BLaER1 (cell line): ENCODE results near the gene C20orf173.

Experiments
- H3K27ac ChIP-seq: shearing (Covaris generic); formaldehyde crosslinking; 2 replicates; pipeline ENCODE4 v1.8.1; 2022
- H3K27me3 ChIP-seq: shearing (Covaris generic); formaldehyde crosslinking; 2 replicates; pipeline ENCODE4 v1.8.1; 2022
- H3K36me3 ChIP-seq: shearing (Covaris generic); formaldehyde crosslinking; 2 replicates; pipeline ENCODE4 v1.8.1; 2022
- H3K4me1 ChIP-seq: shearing (Covaris generic); formaldehyde crosslinking; 2 replicates; pipeline ENCODE4 v1.8.1; 2022
- H3K4me2 ChIP-seq: shearing (Covaris generic); formaldehyde crosslinking; 2 replicates; pipeline ENCODE4 v1.8.1; 2022
- H3K4me3 ChIP-seq: shearing (Covaris generic); formaldehyde crosslinking; 2 replicates; pipeline ENCODE4 v1.8.1; 2022
- H3K9ac ChIP-seq: shearing (Covaris generic); formaldehyde crosslinking; 2 replicates; pipeline ENCODE4 v1.8.1; 2022
- H3K9me3 ChIP-seq: shearing (Covaris generic); formaldehyde crosslinking; 2 replicates; pipeline ENCODE4 v1.8.1; 2022
- H4K20me1 ChIP-seq: shearing (Covaris generic); formaldehyde crosslinking; 2 replicates; pipeline ENCODE4 v1.8.1; 2022
- Cebpa-rat ChIP-seq: shearing (Covaris generic); IDR thresholded peaks from 2 replicates; pipeline ENCODE4 v1.8.1; 2022

C20orf173 gene, protein sequence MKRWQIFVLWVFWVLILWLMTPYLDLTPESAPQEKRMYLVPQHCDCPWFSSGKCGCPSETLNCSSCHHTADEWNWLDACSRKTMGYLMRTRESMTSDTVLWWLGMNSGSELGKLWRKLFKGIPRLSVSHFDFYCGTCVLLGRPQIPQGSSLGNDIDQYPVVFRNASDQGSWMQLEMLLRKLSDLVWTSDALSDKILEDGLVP

DNA sequence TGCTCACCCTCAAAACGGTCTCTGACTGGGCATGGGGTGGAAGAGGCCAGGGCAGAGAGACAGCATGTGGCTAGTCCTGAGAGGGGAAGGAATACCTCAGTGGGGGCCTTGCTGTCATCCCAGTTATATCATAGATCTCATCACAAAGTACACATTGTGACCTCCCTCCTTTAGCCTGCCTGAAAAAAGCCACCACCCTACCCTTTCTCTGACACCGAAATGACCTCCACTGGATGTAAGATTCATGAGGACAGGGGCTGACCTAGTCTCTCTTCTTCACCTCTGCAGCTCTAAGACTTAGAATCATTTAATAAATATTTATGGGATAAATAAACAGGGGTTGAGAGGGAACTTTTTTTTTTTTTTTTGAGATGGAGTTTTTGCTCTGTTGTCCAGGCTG lies at the start of gene C20orf173:
Gene C20orf173, minus strand, starts transcription at position 101 of the 400 bp plus-strand sequence. CDS start 279 bp downstream, outside the sequence.
- Histone ChIP-seq H3K9me3 (peaks cover 14% of the 10 kb centered on the region), H3K36me3 (no peaks in the 10 kb centered on the region), H4K20me1 (no peaks in the 10 kb centered on the region), H3K9ac (no peak within 1 kb of the TSS), H3K27ac (no peak within 1 kb of the TSS), H3K27me3 (no peaks in the 10 kb centered on the region), H3K4me2 (no peak within 1 kb of the TSS), H3K4me3 (no peak within 1 kb of the TSS), H3K4me1 (no peaks in the 10 kb centered on the region)
- TF ChIP-seq Cebpa-rat: no peak

GRCh38 chr20:35579196-35579595 lies 49.7 kb upstream of the C20orf173 start:
- Histone ChIP-seq H3K27me3 (no peaks in the 10 kb centered on the region), H3K4me1 (no peaks in the 10 kb centered on the region), H3K9me3 (peaks cover 14% of the 10 kb centered on the region), H3K27ac (no peak overlapping the region), H4K20me1 (no peaks in the 10 kb centered on the region), H3K9ac (no peak overlapping the region), H3K4me2 (no peak overlapping the region), H3K36me3 (peaks cover 4% of the 10 kb centered on the region; the same call in 1 of the 2 replicates), H3K4me3 (no peak overlapping the region)
- TF ChIP-seq Cebpa-rat: no peak

DNA sequence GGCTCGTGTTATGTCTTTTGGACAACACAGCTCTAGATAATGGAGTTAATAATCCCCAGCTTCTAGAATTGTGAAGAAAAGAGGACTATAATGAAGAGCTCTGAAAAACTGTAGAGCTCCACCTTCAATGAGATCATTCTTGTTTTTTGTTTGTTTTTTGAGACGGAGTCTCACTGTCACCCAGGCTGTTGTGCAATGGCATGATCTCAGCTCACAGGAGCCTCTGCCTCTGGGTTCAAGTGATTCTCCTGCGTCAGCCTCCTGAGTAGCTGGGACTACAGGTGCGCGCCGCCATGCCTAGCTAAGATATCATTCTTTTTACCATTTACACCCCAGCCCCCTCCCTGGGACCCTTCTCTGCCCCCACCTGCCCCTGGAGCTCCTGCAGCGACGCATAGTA lies 49.0 kb upstream of the C20orf173 start:
- no peak overlapping the region for H3K27ac ChIP-seq
- no peaks in the 10 kb centered on the region for H3K4me1 ChIP-seq
- no peak for TF ChIP-seq Cebpa-rat
- peaks cover 4% of the 10 kb centered on the region; the same call in 1 of the 2 replicates for H3K36me3 ChIP-seq
- no peak overlapping the region for H3K4me2 ChIP-seq
- no peaks in the 10 kb centered on the region for H4K20me1 ChIP-seq
- no peak overlapping the region for H3K9ac ChIP-seq
- no peaks in the 10 kb centered on the region for H3K27me3 ChIP-seq
- peaks cover 17% of the 10 kb centered on the region for H3K9me3 ChIP-seq
- H3K4me3 ChIP-seq: no peak overlapping the region

DNA sequence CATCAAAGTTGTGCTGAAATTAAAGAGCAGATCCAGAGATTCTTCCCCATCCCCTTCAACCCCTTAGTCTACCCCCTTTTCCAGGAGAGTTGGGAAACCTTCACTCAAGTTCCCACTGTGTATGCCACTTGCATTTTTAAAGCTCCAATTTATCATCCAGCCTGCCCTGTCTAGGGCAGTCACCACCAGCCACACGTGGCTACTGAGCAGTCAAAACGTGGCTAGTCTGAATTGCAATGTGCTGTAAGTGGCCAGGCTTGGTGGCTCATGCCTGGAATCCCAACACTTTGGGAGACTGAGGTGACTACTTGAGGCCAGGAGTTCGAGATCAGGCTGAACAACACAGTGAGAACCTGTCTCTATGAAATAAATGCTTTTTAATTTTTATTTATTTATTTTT lies 47.4 kb upstream of the C20orf173 start:
- Histone ChIP-seq H3K27ac (no peak overlapping the region), H3K9me3 (peaks cover 23% of the 10 kb centered on the region), H3K9ac (no peak overlapping the region), H4K20me1 (no peaks in the 10 kb centered on the region), H3K4me1 (no peaks in the 10 kb centered on the region), H3K4me3 (no peak overlapping the region), H3K27me3 (no peaks in the 10 kb centered on the region), H3K36me3 (0 out of 2 replicates have a peak, but pooled peaks cover 4% of the 10 kb centered on the region), H3K4me2 (no peak overlapping the region)
- no peak for TF ChIP-seq Cebpa-rat

DNA sequence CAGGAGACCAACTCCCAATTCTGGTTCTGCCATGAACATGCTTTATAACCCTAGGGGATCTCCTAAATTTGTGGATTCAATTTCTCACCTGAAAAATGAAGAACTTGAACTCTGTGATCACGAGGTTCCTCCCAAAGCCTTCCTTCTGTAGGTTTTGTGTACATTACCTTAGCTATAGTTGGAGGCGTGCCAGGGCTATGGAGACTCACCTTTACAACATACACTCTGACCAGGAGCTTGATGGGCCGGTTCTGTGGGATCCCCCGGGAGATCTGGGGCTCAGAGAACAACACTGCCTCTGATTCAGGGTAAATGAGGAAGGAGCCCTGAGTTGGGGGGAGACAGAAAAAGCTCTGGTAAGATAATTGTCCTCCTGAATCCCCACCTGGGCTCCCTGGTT lies 46.5 kb upstream of the C20orf173 start:
- no peak for TF ChIP-seq Cebpa-rat
- Histone ChIP-seq H4K20me1 (no peaks in the 10 kb centered on the region), H3K4me2 (no peak overlapping the region), H3K9me3 (peaks cover 16% of the 10 kb centered on the region; the same call in 1 of the 2 replicates), H3K9ac (no peak overlapping the region), H3K27ac (no peak overlapping the region), H3K4me3 (no peak overlapping the region), H3K27me3 (no peaks in the 10 kb centered on the region), H3K4me1 (no peaks in the 10 kb centered on the region), H3K36me3 (0 out of 2 replicates have a peak, but pooled peaks cover 4% of the 10 kb centered on the region)

DNA sequence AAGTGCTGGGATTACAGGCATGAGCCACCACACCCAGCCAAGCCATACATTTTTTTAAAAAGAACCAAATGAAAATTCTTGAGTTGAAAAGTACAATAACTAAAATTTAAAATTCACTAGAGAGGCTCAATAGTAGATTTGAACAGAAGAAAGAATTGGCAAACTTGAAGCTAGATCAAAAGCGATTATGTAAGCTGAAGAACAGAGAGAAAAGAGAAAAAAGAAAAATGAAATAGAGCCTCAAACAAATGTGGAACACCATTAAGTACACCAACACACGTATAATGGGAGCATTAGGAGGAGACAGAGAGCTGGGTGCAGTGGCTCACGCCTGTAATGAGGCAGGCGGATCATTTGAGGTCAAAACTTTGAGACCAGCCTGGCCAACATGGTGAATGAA lies 43.4 kb upstream of the C20orf173 start:
- Histone ChIP-seq H3K27ac (no peak overlapping the region), H3K4me3 (no peak overlapping the region), H3K4me1 (0 out of 2 replicates have a peak, but pooled peaks cover 3% of the 10 kb centered on the region), H3K9ac (no peak overlapping the region), H4K20me1 (no peaks in the 10 kb centered on the region), H3K4me2 (no peak overlapping the region), H3K9me3 (peaks cover 16% of the 10 kb centered on the region; the same call in 1 of the 2 replicates), H3K36me3 (0 out of 2 replicates have a peak, but pooled peaks cover 4% of the 10 kb centered on the region), H3K27me3 (no peaks in the 10 kb centered on the region)
- TF ChIP-seq Cebpa-rat: no peak

- Histone ChIP-seq H3K36me3 (0 out of 2 replicates have a peak, but pooled peaks cover 4% of the 10 kb centered on the region), H3K4me2 (no peak overlapping the region), H3K9ac (no peak overlapping the region), H3K9me3 (peaks cover 16% of the 10 kb centered on the region; the same call in 1 of the 2 replicates), H3K27me3 (no peaks in the 10 kb centered on the region), H3K4me3 (no peak overlapping the region), H3K4me1 (0 out of 2 replicates have a peak, but pooled peaks cover 13% of the 10 kb centered on the region), H4K20me1 (no peaks in the 10 kb centered on the region), H3K27ac (no peak overlapping the region)
- TF ChIP-seq Cebpa-rat: no peak
These were observed 42.1 kb upstream of the C20orf173 start for GRCh38 chr20:35571555-35571954.

DNA sequence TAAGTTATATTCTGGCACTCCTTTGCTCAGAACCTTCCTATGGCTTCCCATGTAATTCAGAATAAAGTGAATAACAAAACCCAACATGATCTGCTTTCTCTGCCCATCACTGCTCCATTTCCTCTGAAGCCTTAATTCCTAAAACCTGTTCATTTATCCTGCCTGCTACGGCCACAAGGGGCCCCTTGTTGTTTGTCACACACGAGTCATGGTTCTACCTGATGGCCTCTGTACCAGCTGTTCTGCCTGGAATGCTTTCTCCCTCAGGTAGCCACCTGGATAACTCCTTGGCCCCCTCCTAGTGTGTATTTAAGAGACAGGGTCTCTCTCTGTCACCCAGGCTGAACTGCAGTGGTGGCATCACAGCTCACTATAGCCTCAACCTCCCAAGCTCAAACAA lies 39.2 kb upstream of the C20orf173 start:
- no peak overlapping the region for H3K9ac ChIP-seq
- H3K27me3 ChIP-seq: no peaks in the 10 kb centered on the region

DNA sequence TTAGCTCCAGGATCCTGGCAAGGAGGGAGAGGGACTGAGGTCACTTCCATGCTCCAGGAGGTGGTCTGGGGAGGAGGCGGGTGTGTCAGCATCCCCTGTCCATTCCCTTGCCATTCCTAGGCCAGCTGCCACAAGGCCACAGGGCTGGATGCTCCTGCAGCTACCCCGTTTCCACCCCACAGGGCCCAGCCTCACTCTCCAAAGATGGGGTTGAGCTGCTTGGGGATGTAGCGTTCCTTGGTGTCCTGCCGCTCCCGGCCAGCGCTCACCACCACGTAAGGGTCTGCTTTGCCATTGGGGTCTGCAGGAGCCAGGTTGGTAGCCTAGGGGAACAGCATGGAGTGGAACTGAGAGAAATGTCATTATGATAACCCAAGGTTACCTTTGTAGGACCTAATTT lies 35.5 kb upstream of the C20orf173 start:
- Histone ChIP-seq H3K9ac (no peak overlapping the region), H3K4me3 (no peak overlapping the region), H4K20me1 (no peaks in the 10 kb centered on the region), H3K4me2 (no peak overlapping the region), H3K4me1 (0 out of 2 replicates have a peak, but pooled peaks cover 13% of the 10 kb centered on the region), H3K36me3 (peaks cover 8% of the 10 kb centered on the region), H3K9me3 (no peaks in the 10 kb centered on the region), H3K27me3 (no peaks in the 10 kb centered on the region), H3K27ac (no peak overlapping the region)
- TF ChIP-seq Cebpa-rat: no peak

More for the DNA sequence above, 39.2 kb upstream of the C20orf173 start:
- peaks cover 15% of the 10 kb centered on the region; the same call in 1 of the 2 replicates for H3K9me3 ChIP-seq
- H3K36me3 ChIP-seq: 0 out of 2 replicates have a peak, but pooled peaks cover 4% of the 10 kb centered on the region
- no peaks in the 10 kb centered on the region for H4K20me1 ChIP-seq
- 0 out of 2 replicates have a peak, but pooled peaks cover 13% of the 10 kb centered on the region for H3K4me1 ChIP-seq
- no peak overlapping the region for H3K27ac ChIP-seq
- TF ChIP-seq Cebpa-rat: no peak
- H3K4me3 ChIP-seq: no peak overlapping the region
- no peak overlapping the region for H3K4me2 ChIP-seq

DNA sequence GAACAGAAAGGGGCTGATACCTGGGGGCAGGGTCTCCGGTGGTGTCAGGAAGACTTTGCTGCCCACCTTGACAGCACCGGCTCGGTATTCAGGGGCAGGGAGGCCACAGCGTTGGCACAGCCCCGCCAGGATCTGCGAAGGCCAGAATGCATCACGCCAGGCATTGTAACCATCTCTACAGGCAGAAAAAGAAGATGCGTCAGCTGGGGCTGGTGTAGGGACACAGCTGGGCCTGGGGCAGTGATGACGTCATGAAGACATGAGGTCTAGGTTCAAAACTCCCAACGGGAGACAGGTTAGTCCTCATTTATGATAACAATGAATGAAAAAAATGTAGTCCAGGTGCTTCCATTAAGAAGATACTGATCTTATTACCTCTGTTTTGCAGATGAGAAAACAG lies 34.4 kb upstream of the C20orf173 start:
- Histone ChIP-seq H3K36me3 (peaks cover 18% of the 10 kb centered on the region), H3K4me1 (0 out of 2 replicates have a peak, but pooled peaks cover 13% of the 10 kb centered on the region)

More for the DNA sequence above, 34.4 kb upstream of the C20orf173 start:
- Histone ChIP-seq H3K4me3 (no peak overlapping the region), H3K27ac (no peak overlapping the region), H3K4me2 (no peak overlapping the region), H3K9me3 (no peaks in the 10 kb centered on the region), H4K20me1 (no peaks in the 10 kb centered on the region), H3K27me3 (no peaks in the 10 kb centered on the region), H3K9ac (no peak overlapping the region)
- TF ChIP-seq Cebpa-rat: no peak
